Panc1 (cell line): ENCODE measurements around the gene ASPM. TPM values are rescaled to one million over a fixed set of nuclear protein-coding genes. Genes with fewer than 3 reads are reported as not detected.

ENCODE experiments used
- ATAC-seq: fragments of 200-7000 bp; cut with Tn5 transposase; 2 replicates; pipeline ENCODE4 v1.9.1; 2020; ENCODE audit warnings: mild to moderate bottlenecking, moderate library complexity
- BruUV-seq: library from RNA; stranded (reverse); fragments of 400-500 nt; replicated peaks from 2 replicates; lab custom pipeline; 2021; lab: Mats Ljungman, UMichigan
- CTCF ChIA-PET: fragments of 300-600 bp; sonication (Branson Sonifier 250); formaldehyde crosslinking; loops from one replicate; lab custom pipeline; 2022; ENCODE audit warnings: antibody characterized with exemption; lab: Charles Lee
- POLR2A ChIA-PET: fragments of 300-600 bp; sonication (Branson Sonifier 250); formaldehyde crosslinking; loops from one replicate; lab custom pipeline; 2022; ENCODE audit warnings: antibody characterized with exemption; lab: Charles Lee
- DNase-seq: peaks from one replicate; pipeline ENCODE4 v3.0.0-alpha.2; 2010; ENCODE audit warnings: low read depth, low spot score
- H3K27ac ChIP-seq: 2 replicates; pipeline ENCODE4 v1.5.1; 2011; ENCODE audit warnings: mild to moderate bottlenecking, low read length, inconsistent platforms
- H3K27me3 ChIP-seq: fragments of 200-500 bp; sonication (Bioruptor generic); 2 replicates; pipeline ENCODE4 v1.6.0; 2014; ENCODE audit warnings: low read length, inconsistent platforms; ENCODE audit not compliant: control insufficient read depth, insufficient read depth
- H3K36me3 ChIP-seq: fragments of 200-500 bp; sonication (Bioruptor generic); 2 replicates; pipeline ENCODE4 v1.5.1; 2014; ENCODE audit warnings: inconsistent platforms, mild to moderate bottlenecking, low read length, moderate library complexity; ENCODE audit not compliant: control insufficient read depth, insufficient read depth
- H3K4me1 ChIP-seq: 2 replicates; pipeline ENCODE4 v1.5.1; 2011; ENCODE audit warnings: inconsistent platforms, mild to moderate bottlenecking, low read length, moderate library complexity; ENCODE audit not compliant: control insufficient read depth, insufficient read depth
- H3K4me3 ChIP-seq, 2 experiments: 2 replicates each; pipeline ENCODE4 v1.5.1; 2011 to 2012; ENCODE audit warnings: low read depth in 2 of 2, low read length in 2 of 2, mild to moderate bottlenecking in 2 of 2, inconsistent platforms in 1 of 2, moderate library complexity in 1 of 2
- H3K9me3 ChIP-seq: fragments of 200-500 bp; sonication (Bioruptor generic); 2 replicates; pipeline ENCODE4 v1.5.1; 2014; ENCODE audit warnings: low read depth, mild to moderate bottlenecking, inconsistent platforms, low read length, moderate library complexity; ENCODE audit not compliant: control insufficient read depth, insufficient read depth
- CTCF ChIP-seq: fragments of 450-650 bp; IDR thresholded peaks from 2 replicates; pipeline ENCODE4 v1.5.1; 2017; ENCODE audit warnings: mild to moderate bottlenecking
- POLR2AphosphoS5 ChIP-seq: IDR thresholded peaks from 2 replicates; pipeline ENCODE4 v1.6.1; 2012; ENCODE audit warnings: mild to moderate bottlenecking, low read depth, low read length, moderate library complexity
- REST ChIP-seq, 2 experiments: IDR thresholded peaks; 2 replicates each; pipeline ENCODE4 v1.6.1; 2011 to 2012; ENCODE audit warnings: low read depth in 2 of 2, control low read depth in 1 of 2, low read length in 1 of 2, mild to moderate bottlenecking in 1 of 2, moderate library complexity in 1 of 2; ENCODE audit not compliant: insufficient read depth in 1 of 2
- SIN3A ChIP-seq: IDR thresholded peaks from 2 replicates; pipeline ENCODE4 v1.6.1; 2012; ENCODE audit warnings: low read depth, mild to moderate bottlenecking, low read length, moderate library complexity, borderline replicate concordance; ENCODE audit not compliant: insufficient read depth
- TCF7L2 ChIP-seq: IDR thresholded peaks from 2 replicates; pipeline ENCODE4 v1.6.1; 2011; ENCODE audit warnings: mild to moderate bottlenecking, low read depth, low read length, inconsistent platforms
- in situ Hi-C: cut with HindIII; loops from 2 replicates; pipeline ENCODE4 v1.10.0; 2016; ENCODE audit warnings: low sequenced_read_pairs, low pct_unique_long_range_greater_than_20kb
- intact Hi-C: fragments of 100-400 bp; cut with micrococcal nuclease; formaldehyde crosslinking; loops from one replicate; pipeline ENCODE4 v1.10.0; 2022; ENCODE audit not compliant: unreplicated experiment
- total RNA-seq: library from RNA; stranded (reverse); gene quantifications from one replicate; pipeline ENCODE4 v1.2.1, GENCODE V29; 2021; ENCODE audit not compliant: unreplicated experiment

The ASPM gene
- total RNA-seq, 1 experiment from 2014 or later, result 26.9 TPM

GRCh38 chr1:197156692-197157091 lies 10.2 kb upstream of the ASPM start:
- BruUV-seq, result no TSS peak
- H3K4me1 ChIP-seq, result no peaks in the 10 kb centered on the region
- ATAC-seq (no peak), DNase-seq (no peak)
- TF ChIP-seq SIN3A, result no peak
- no peak for TF ChIP-seq REST (IDR thresholded peaks at IDR 0.05; ENCODE audit: insufficient read depth in 1 of 2, low read depth in 2 of 2, low read length in 1 of 2)
- no peak for TF ChIP-seq POLR2AphosphoS5
- TF ChIP-seq TCF7L2, result no peak
- peak; percentile 16; the same call in 1 of the 2 replicates for TF ChIP-seq CTCF
- H3K36me3 ChIP-seq, result peaks cover 6% of the 10 kb centered on the region; the same call in 1 of the 2 replicates
- no peaks in the 10 kb centered on the region for H3K27me3 ChIP-seq
- no peak overlapping the region for H3K4me3 ChIP-seq
- POLR2A ChIA-PET, result interaction anchor here (0.6 kb wide), 1 partner anchor 23 kb away, joined by 3 read pairs; no protein-coding TSS in a partner anchor
- intact Hi-C loops, result no loop called here
- no peak overlapping the region for H3K27ac ChIP-seq
- CTCF ChIA-PET, result no interaction called here
- H3K9me3 ChIP-seq, result no peaks in the 10 kb centered on the region
- in situ Hi-C loops, result no loop called here

GRCh38 chr1:197152662-197153061 lies 6.2 kb upstream of the ASPM start:
- CTCF ChIA-PET, result no interaction called here
- intact Hi-C loops, result no loop called here
- TF ChIP-seq POLR2AphosphoS5 (no peak), TCF7L2 (no peak), CTCF (no peak), REST (IDR thresholded peaks at IDR 0.05; ENCODE audit: insufficient read depth in 1 of 2, low read depth in 2 of 2, low read length in 1 of 2) (no peak), SIN3A (no peak)

More at GRCh38 chr1:197152662-197153061, 6.2 kb upstream of the ASPM start:
- no peak overlapping the region for H3K4me3 ChIP-seq
- in situ Hi-C loops, result no loop called here
- POLR2A ChIA-PET, result no interaction called here
- no peak overlapping the region for H3K27ac ChIP-seq
- ATAC-seq, result no peak
- no peaks in the 10 kb centered on the region for H3K9me3 ChIP-seq
- no peaks in the 10 kb centered on the region; the same call in 1 of the 2 replicates for H3K4me1 ChIP-seq
- H3K27me3 ChIP-seq, result no peaks in the 10 kb centered on the region
- no peaks in the 10 kb centered on the region; the same call in 1 of the 2 replicates for H3K36me3 ChIP-seq
- no peak for DNase-seq
- BruUV-seq, result no TSS peak
